Measurements from ENCODE around the gene FGF9.

DNA sequence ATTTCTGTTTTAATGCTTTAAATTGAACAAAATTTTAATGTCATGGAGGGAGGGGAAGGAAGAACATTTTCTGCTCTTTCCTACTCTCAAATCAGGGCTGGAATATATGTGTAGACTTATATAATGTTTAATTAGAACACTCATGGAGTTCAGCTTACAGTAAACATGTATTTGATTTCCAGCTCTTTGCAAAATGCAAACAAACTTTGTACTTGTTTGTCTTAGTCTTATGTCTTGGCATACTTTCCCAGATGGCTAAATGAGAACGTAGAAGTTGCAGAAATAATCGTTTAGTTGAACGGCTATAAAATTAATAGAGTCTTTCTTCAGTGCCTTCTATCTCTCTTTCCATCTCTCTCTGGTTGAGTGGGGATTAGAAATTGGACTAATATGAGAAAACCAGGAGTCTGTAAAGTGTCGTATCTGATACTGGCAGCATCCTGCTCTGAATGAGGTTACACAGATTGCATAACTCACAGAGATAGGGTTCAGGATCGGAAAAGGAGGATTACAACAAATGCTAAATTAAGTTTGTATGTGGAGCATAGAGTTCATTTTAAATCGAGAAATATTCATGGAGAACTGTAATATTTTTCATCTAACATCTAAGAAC, 82.3 kb downstream of the FGF9 start:
- TF ChIP-seq, protein P1, sequence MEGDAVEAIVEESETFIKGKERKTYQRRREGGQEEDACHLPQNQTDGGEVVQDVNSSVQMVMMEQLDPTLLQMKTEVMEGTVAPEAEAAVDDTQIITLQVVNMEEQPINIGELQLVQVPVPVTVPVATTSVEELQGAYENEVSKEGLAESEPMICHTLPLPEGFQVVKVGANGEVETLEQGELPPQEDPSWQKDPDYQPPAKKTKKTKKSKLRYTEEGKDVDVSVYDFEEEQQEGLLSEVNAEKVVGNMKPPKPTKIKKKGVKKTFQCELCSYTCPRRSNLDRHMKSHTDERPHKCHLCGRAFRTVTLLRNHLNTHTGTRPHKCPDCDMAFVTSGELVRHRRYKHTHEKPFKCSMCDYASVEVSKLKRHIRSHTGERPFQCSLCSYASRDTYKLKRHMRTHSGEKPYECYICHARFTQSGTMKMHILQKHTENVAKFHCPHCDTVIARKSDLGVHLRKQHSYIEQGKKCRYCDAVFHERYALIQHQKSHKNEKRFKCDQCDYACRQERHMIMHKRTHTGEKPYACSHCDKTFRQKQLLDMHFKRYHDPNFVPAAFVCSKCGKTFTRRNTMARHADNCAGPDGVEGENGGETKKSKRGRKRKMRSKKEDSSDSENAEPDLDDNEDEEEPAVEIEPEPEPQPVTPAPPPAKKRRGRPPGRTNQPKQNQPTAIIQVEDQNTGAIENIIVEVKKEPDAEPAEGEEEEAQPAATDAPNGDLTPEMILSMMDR (IDR thresholded peaks at IDR 0.05 in 2 of 3, conservative IDR thresholded peaks at IDR 0.05 in 1 of 3; ENCODE audit: control insufficient read depth in 2 of 3, extremely low read depth in 1 of 3, insufficient read depth in 1 of 3, low read depth in 3 of 3, low read length in 3 of 3), result no peak
- no peak for TF ChIP-seq WRNIP1 (IDR thresholded peaks at IDR 0.05; ENCODE audit: borderline replicate concordance, low read depth, low read length)
- no peak for TF ChIP-seq CEBPB (IDR thresholded peaks at IDR 0.05; ENCODE audit: borderline replicate concordance in 1 of 2, low read depth in 2 of 2, low read length in 2 of 2)
- no peak for TF ChIP-seq REST (IDR thresholded peaks at IDR 0.05; ENCODE audit: low read depth, low read length)

Data from GM12878 (cell line).